Measurements from ENCODE around the gene CCL26.
"Not testable (repeated sequence)": the region's sequence is repeated elsewhere in the genome, so short reads cannot be mapped to it uniquely, and the experiment has no call there.

CCL26 gene

DNA sequence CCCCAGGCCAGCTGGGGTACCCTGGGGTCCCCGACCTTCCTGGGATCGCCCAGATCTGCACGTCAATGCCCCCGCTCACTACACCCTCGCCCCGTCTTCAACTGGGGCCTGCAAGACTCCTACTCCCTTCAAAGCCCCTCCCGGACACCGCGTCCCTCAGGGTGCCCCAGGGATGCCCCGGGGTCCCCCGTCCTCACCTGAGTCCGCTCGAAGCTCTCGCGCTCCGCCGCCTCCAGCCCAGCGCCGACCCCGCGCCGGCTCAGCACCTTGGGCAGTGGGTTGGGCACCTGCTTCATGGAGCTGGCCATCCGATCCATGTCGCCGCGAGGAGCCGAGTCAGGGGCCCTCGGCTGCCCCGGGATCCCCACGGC, 33.4 kb downstream of the CCL26 start, which contains the start of gene HIP1:
HIP1 (minus strand) TSS at position 338 of the 371 bp plus-strand sequence; CDS start at position 317, 21 bp downstream.
- DNase-seq, result no peak

- no peak for DNase-seq
Measured at GRCh38 chr7:75737856-75738603, 34.0 kb downstream of the CCL26 start.

DNA sequence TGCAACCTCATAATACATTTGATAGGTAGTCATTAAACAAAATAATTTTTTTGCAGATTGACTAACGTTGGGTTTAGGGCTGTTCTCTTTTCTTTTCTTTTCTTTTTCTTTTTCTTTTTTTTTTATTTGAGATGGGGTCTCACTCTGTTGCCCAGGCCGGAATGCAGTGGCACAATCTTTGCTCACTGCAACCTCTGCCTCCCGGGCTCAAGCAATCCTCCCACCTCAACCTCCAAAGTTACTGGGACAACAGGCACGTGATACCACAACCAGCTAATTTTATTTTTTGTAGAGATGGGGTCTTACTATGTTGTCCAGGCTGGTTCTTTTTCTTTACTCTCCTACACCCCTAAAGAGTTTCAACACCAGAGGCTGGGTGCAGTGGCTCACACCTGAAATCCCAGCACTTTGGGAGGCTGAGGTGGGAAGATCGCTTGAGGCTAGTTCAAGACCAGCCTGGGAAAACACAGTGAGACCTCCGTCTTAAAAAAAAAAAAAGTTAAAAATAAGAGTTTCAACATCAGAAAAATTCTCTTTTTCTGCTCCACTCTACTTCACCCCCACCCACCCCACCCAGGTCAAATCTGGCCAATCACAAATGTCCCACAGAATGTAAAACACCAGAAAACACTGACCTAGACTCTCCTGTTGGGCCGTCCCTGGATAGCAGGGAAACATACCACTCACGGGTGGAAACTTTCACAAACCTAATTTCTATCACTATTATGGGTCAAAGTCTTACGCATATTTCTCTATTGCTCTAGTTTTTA, 36.2 kb downstream of the CCL26 start:
- no peak for DNase-seq

DNA sequence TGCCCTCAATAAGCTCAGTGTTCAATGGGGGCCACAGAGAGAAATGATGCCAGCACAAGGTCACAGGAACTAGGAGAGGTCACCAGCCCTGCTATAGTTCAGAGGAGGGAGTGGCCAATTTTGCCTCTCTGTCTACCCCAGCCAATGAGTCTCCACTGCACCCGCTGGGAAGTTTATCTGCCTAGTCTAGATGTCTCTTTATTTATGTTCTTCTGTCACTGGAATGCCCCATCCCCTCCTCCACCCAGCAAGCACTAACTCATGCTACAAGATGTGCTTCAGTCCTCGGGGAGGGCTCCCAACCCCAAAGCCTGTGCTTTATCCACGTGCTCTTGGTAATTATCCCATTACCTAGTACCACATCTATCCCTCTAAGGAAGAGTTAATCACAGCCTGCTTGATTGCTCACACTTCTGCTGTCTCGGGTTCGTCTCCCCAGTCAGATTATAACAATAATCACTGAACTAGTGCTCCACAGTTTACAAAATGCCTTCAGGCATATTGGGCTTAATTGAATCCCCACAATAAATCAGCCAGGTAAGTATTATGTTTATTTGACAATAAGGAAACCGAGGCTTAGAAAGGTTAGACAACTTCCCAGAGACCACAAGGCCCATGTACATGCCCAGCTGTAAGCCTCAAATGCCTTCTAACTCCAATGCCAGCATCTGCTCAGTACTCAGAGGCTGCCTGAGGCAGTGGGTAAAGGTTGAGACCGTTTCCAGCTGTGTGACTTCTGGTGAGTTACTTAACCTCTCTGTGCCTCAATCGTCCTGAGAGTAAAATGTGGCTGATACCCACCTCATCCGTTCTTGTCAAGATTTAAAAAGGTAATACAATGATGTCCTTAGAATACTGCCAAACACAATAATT, 37.2 kb downstream of the CCL26 start:
- DNase-seq, result no peak

DNA sequence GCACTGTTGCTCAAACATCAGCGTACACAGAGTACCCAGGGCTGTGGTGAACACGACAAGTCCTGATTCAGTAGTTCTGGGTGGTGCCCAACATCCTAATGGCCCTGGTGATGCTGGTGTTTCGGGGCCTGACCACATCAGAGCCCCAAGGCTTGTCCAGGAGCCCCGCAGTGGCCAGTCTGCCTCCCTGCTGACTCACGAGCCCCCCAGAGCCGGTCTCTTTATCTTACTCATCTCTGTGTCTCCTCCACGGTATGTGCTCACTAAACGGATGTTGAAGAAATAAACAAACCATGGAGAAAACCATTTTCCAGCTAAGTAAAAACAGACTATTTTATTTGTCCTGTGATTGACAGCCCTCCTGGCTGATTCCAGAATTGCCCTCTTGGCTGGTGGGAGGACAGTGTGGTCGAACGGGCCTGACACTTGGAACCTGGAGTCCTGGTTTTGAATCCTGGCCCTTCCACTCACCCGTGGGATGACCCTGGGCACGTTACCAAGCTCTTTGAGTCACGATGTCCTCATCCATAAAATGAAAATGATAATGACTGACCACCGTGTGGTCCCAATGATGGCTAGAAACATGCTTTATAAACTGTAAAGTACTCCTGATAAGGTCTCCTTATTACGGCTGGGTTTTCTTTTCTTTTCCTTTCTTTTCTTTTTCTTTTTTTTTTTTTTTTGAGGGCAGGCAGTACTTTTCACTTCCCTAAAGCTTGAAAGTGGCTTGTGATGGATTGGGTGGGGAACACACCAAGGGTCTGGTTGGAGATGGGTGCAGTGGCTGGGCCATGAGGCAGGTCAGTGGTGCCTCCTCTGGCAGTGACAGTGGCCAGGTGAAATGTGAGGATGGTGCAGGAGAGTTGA, 39.0 kb downstream of the CCL26 start:
- DNase-seq, result no peak

DNA sequence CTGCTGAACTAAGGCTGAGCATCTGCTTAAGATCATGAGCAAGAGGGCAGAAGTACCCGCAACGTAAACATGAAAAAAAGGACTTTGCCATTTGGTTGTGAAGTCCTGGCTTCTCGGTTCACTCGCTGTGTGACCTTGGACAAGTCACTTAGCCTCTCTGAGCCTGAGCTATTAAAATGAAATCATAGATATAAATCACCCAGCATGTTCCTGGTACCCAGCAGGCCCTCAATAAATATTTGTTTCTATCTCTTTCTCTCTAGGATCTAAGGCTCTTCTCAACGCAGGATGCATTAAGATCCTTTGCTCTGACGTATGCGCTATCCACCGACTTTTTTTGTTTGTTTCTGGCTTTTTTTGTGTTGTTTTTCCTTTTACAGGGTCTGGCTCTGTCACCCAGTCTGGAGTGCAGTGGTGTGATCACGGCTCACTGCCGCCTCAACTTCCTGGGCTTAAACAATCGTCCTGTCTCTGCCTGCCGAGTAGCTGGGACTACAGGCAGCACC, 39.9 kb downstream of the CCL26 start:
- no peak for DNase-seq

GRCh38 chr7:75729851-75730274, 42.1 kb downstream of the CCL26 start:
- no peak for DNase-seq

- peak; percentile 48 for DNase-seq
Measured at GRCh38 chr7:75727881-75728593, 44.0 kb downstream of the CCL26 start.

- DNase-seq, result not testable (repeated sequence)
Measured at GRCh38 chr7:75727351-75727750, 44.7 kb downstream of the CCL26 start.

- no peak for DNase-seq
Measured at GRCh38 chr7:75725306-75725705, 46.7 kb downstream of the CCL26 start.

DNA sequence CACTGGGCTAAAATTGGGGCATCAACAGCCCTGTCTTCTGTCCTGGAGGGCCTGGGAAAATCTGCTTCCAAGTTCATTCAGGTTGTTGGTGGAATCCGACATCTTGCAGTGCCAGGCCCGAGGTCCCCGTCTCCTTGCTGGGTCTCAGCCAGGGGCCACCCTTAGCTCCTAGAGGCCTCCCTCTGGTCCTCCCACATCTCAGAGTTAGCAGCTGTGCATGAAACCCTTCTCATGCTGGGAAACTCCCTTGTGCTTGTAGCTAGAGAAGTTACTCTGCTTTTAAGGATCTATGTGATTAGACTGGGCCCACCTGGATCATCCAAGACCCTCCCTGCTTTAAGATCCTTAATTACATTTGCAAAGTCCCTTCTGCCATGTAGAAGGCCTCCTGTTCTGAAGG, 48.6 kb downstream of the CCL26 start:
- DNase-seq, result no peak

- DNase-seq, result no peak
Measured at GRCh38 chr7:75722373-75722772, 49.6 kb downstream of the CCL26 start.

GRCh38 chr7:75721922-75722321, 50.1 kb downstream of the CCL26 start:
- not testable (repeated sequence) for DNase-seq

- no peak for DNase-seq
Measured at GRCh38 chr7:75721426-75721825, 50.6 kb downstream of the CCL26 start.

- DNase-seq, result no peak
Measured at GRCh38 chr7:75719626-75720025, 52.4 kb downstream of the CCL26 start.

All from NCI-H2171 (cell line).